Endothelial cell of umbilical vein (primary cell): Measurements from ENCODE around the gene SPRYD4. TPM values are rescaled to one million over a fixed set of nuclear protein-coding genes. Genes with fewer than 3 reads are reported as not detected.

Experiments used
- BruUV-seq: library from RNA; stranded (reverse); fragments of 400-500 nt; replicated peaks from 2 replicates; lab custom pipeline; 2021; lab: Mats Ljungman, UMichigan
- CTCF ChIA-PET: fragments of 300-600, 350-600 bp; sonication (Branson Sonifier 250); formaldehyde crosslinking; loops from one replicate; lab custom pipeline; 2021; ENCODE audit warnings: antibody characterized with exemption, inconsistent platforms; lab: Charles Lee
- POLR2A ChIA-PET: fragments of 300-600, 350-600 bp; sonication (Branson Sonifier 250); formaldehyde crosslinking; loops from one replicate; lab custom pipeline; 2021; ENCODE audit warnings: antibody characterized with exemption, inconsistent platforms; lab: Charles Lee
- DNase-seq: peaks from one replicate; pipeline ENCODE4 v3.0.0-alpha.2; 2011; ENCODE audit warnings: low read depth, low spot score
- FAIRE-seq: peaks from 2 replicates; lab custom pipeline; 2011; peaks lifted over from hg19 to GRCh38; lab: Jason Lieb, UNC
- H2AFZ ChIP-seq: 2 replicates; pipeline ENCODE4 v1.6.0; 2012; ENCODE audit warnings: low read depth, low read length, control low read depth, inconsistent platforms
- H3K27ac ChIP-seq: 2 replicates; pipeline ENCODE4 v1.5.1; 2011; ENCODE audit warnings: low read depth, mild to moderate bottlenecking, control low read depth, low read length, moderate library complexity; ENCODE audit not compliant: insufficient read depth
- H3K27me3 ChIP-seq, 2 experiments: 2 replicates each; pipeline versions ENCODE4 v1.6.0 to v1.6.1; 2011; ENCODE audit warnings: low read length in 2 of 2, mixed read lengths in 1 of 2; ENCODE audit not compliant: control insufficient read depth in 2 of 2, insufficient read depth in 2 of 2
- H3K36me3 ChIP-seq, 2 experiments: 2 replicates in 1 of 2; 3 replicates in 1 of 2; pipeline ENCODE4 v1.5.1; 2011; ENCODE audit warnings: low read length in 2 of 2, mild to moderate bottlenecking in 1 of 2, moderate library complexity in 1 of 2; ENCODE audit not compliant: control insufficient read depth in 2 of 2, insufficient read depth in 2 of 2; ENCODE audit errors: extremely low read depth in 1 of 2
- H3K4me1 ChIP-seq: 3 replicates; pipeline ENCODE4 v1.5.1; 2011; ENCODE audit warnings: mild to moderate bottlenecking, low read length; ENCODE audit not compliant: control insufficient read depth, insufficient read depth; ENCODE audit errors: extremely low read depth
- H3K4me2 ChIP-seq: 2 replicates; pipeline ENCODE4 v1.6.1; 2011; ENCODE audit warnings: low read length, control low read depth, mixed read lengths; ENCODE audit not compliant: insufficient read depth
- H3K4me3 ChIP-seq, 3 experiments: fragments of 200-600 bp in 1 of 3; sonication (generic), shearing (Covaris generic) in 1 of 3; replicated peaks in 1 of 3; 2 replicates each; pipeline ENCODE4 v1.5.1; 2011 to 2016; ENCODE audit warnings: control low read depth in 3 of 3, low read length in 3 of 3, mild to moderate bottlenecking in 2 of 3, inconsistent platforms in 1 of 3, low read depth in 1 of 3, moderate library complexity in 1 of 3; ENCODE audit not compliant: insufficient read depth in 1 of 3
- H3K79me2 ChIP-seq: 2 replicates; pipeline ENCODE4 v1.6.0; 2012; ENCODE audit warnings: low read length, inconsistent platforms; ENCODE audit not compliant: control insufficient read depth, insufficient read depth
- H3K9ac ChIP-seq: replicated peaks from 2 replicates; pipeline ENCODE3; 2011; ENCODE audit warnings: low read length, control low read depth; ENCODE audit not compliant: insufficient read depth; ENCODE audit errors: extremely low read depth
- H3K9me1 ChIP-seq: replicated peaks from 3 replicates; pipeline ENCODE4 v1.6.0; 2011; ENCODE audit warnings: mild to moderate bottlenecking, low read length; ENCODE audit not compliant: control insufficient read depth, insufficient read depth; ENCODE audit errors: extremely low read depth
- H3K9me3 ChIP-seq: replicated peaks from 2 replicates; pipeline ENCODE4 v1.5.1; 2012; ENCODE audit warnings: low read length, inconsistent platforms; ENCODE audit not compliant: control insufficient read depth, insufficient read depth
- H4K20me1 ChIP-seq: replicated peaks from 2 replicates; pipeline ENCODE3; 2011; ENCODE audit warnings: mild to moderate bottlenecking, low read length; ENCODE audit not compliant: control insufficient read depth, insufficient read depth; ENCODE audit errors: extremely low read depth
- CTCF ChIP-seq, 2 donors: IDR thresholded peaks; 1 replicate in 1 of 2; 2 replicates in 1 of 2; pipeline ENCODE4 v1.5.1; 2011; ENCODE audit warnings: low read length in 2 of 2, mild to moderate bottlenecking in 2 of 2, moderate library complexity in 2 of 2, control low read depth in 1 of 2, inconsistent platforms in 1 of 2, low read depth in 1 of 2; ENCODE audit not compliant: insufficient read depth in 1 of 2; ENCODE audit errors: extremely low read depth in 1 of 2
- EZH2 ChIP-seq: IDR thresholded peaks from 2 replicates; pipeline ENCODE4 v1.6.1; 2012; ENCODE audit warnings: borderline replicate concordance, low read depth, mild to moderate bottlenecking, moderate library complexity, low read length, inconsistent platforms; ENCODE audit not compliant: severe bottlenecking
- FOS ChIP-seq: IDR thresholded peaks from 2 replicates; pipeline ENCODE4 v1.6.1; 2011; ENCODE audit warnings: mild to moderate bottlenecking, low read length, moderate library complexity, borderline replicate concordance; ENCODE audit not compliant: insufficient read depth
- GATA2 ChIP-seq: IDR thresholded peaks from 2 replicates; pipeline ENCODE4 v1.7.0; 2011; ENCODE audit warnings: low read depth, mild to moderate bottlenecking, moderate library complexity, mixed read lengths, low read length; ENCODE audit not compliant: insufficient read length, insufficient read depth
- JUN ChIP-seq: IDR thresholded peaks from 2 replicates; pipeline ENCODE4 v1.6.1; 2011; ENCODE audit warnings: borderline replicate concordance, low read depth; ENCODE audit not compliant: insufficient read length, insufficient read depth
- MAX ChIP-seq: IDR thresholded peaks from 2 replicates; pipeline ENCODE4 v1.6.1; 2011; ENCODE audit not compliant: insufficient read depth, insufficient read length
- MYC ChIP-seq: IDR thresholded peaks from one replicate; pipeline ENCODE4 v1.6.1; 2011; ENCODE audit warnings: mild to moderate bottlenecking, low read depth, low read length
- POLR2A ChIP-seq: IDR thresholded peaks from 2 replicates; pipeline ENCODE4 v1.6.1; 2012; ENCODE audit warnings: low read depth, mild to moderate bottlenecking, control low read depth, low read length
- POLR2AphosphoS5 ChIP-seq: IDR thresholded peaks from 2 replicates; pipeline ENCODE4 v1.6.1; 2012; ENCODE audit warnings: low read depth, mild to moderate bottlenecking, control low read depth, low read length, moderate library complexity; ENCODE audit not compliant: insufficient read depth
- dilution Hi-C: fragments of 300-500 bp; cut with MboI; formaldehyde crosslinking; loops from one replicate; pipeline ENCODE4 v1.15.0; 2019; ENCODE audit warnings: low sequenced_read_pairs; ENCODE audit not compliant: extremely low pct_ligation_motif_present
- intact Hi-C: fragments of 100-400 bp; cut with micrococcal nuclease; formaldehyde crosslinking; loops from one replicate; pipeline ENCODE4 v1.10.0; 2022
- polyA plus RNA-seq, 4 experiments: library from polyadenylated mRNA; depleted of rRNA in 3 of 4; stranded (reverse) in 3 of 4; unstranded in 1 of 4; fragments of >200 nt; gene quantifications; 2 replicates each; pipeline versions ENCODE4 v1.2.1 to v1.2.3, GENCODE V29; 2011 to 2012; ENCODE audit warnings: missing spikeins in 1 of 4
- total RNA-seq: library from RNA; stranded (reverse); gene quantifications from 2 replicates; pipeline ENCODE4 v1.2.3, GENCODE V29; 2021

SPRYD4 gene
- total and polyA plus RNA-seq, 2 donors (not counting 3 experiments of a cell fraction or from before 2014, with no cell fraction given) = 3.4 to 4.0 TPM

GRCh38 chr12:56449622-56449984 lies 18.8 kb upstream of the SPRYD4 start:
- dilution Hi-C loops (no loop called here), intact Hi-C loops (loop anchor here (1.0 to 5.0 kb wide), 3 partner anchors 19 to 133 kb away; partner anchors contain the start of genes APOF, SPRYD4 and STAT2)
- TSS peak; percentile 92 for BruUV-seq
- H3K4me3 ChIP-seq = peak overlapping the region; percentile 53 to 88 (median 77)
- H3K9me3 ChIP-seq = no peaks in the 10 kb centered on the region
- H3K4me1 ChIP-seq = peaks cover 15% of the 10 kb centered on the region
- CTCF ChIA-PET = interaction anchor here (1.0 to 2.5 kb wide), 7 partner anchors 9 to 260 kb away, joined by 3 to 19 read pairs (median 5); partner anchors contain the start of genes CNPY2, SMARCC2 and STAT2
- no peaks in the 10 kb centered on the region for H4K20me1 ChIP-seq
- H3K27me3 ChIP-seq = peaks cover 0 to 3% of the 10 kb centered on the region in 2 experiments
- DNase-seq (no peak), FAIRE-seq (no peak)
- H3K9me1 ChIP-seq = no peaks in the 10 kb centered on the region
- H3K36me3 ChIP-seq = no peaks in the 10 kb centered on the region
- TF ChIP-seq MYC = no peak
- TF ChIP-seq POLR2A = no peak
- TF ChIP-seq FOS = no peak
- no peak for TF ChIP-seq EZH2
- TF ChIP-seq JUN = no peak
- no peak for TF ChIP-seq MAX
- no peak for TF ChIP-seq POLR2AphosphoS5
- no peak for TF ChIP-seq CTCF (IDR thresholded peaks at IDR 0.05; ENCODE audit: extremely low read depth in 1 of 2, insufficient read depth in 1 of 2, low read depth in 1 of 2, low read length in 2 of 2)
- no peak for TF ChIP-seq GATA2
- peak overlapping the region; percentile 83 for H3K4me2 ChIP-seq
- peak overlapping the region; percentile 78 for H2AFZ ChIP-seq
- H3K9ac ChIP-seq = peak overlapping the region; percentile 91
- H3K27ac ChIP-seq = peak overlapping the region; percentile 61
- POLR2A ChIA-PET = interaction anchor here (1.1 kb wide), 1 partner anchor 17 kb away, joined by 3 read pairs; no protein-coding TSS in a partner anchor
- H3K79me2 ChIP-seq = no peaks in the 10 kb centered on the region
